DMS153 (cell line): ENCODE results near the gene SHC1.

Experiments
- DNase-seq: peaks from one replicate; lab custom pipeline; 2025; lab: John Stamatoyannopoulos, UW

The SHC1 gene, protein sequence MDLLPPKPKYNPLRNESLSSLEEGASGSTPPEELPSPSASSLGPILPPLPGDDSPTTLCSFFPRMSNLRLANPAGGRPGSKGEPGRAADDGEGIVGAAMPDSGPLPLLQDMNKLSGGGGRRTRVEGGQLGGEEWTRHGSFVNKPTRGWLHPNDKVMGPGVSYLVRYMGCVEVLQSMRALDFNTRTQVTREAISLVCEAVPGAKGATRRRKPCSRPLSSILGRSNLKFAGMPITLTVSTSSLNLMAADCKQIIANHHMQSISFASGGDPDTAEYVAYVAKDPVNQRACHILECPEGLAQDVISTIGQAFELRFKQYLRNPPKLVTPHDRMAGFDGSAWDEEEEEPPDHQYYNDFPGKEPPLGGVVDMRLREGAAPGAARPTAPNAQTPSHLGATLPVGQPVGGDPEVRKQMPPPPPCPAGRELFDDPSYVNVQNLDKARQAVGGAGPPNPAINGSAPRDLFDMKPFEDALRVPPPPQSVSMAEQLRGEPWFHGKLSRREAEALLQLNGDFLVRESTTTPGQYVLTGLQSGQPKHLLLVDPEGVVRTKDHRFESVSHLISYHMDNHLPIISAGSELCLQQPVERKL

DNA sequence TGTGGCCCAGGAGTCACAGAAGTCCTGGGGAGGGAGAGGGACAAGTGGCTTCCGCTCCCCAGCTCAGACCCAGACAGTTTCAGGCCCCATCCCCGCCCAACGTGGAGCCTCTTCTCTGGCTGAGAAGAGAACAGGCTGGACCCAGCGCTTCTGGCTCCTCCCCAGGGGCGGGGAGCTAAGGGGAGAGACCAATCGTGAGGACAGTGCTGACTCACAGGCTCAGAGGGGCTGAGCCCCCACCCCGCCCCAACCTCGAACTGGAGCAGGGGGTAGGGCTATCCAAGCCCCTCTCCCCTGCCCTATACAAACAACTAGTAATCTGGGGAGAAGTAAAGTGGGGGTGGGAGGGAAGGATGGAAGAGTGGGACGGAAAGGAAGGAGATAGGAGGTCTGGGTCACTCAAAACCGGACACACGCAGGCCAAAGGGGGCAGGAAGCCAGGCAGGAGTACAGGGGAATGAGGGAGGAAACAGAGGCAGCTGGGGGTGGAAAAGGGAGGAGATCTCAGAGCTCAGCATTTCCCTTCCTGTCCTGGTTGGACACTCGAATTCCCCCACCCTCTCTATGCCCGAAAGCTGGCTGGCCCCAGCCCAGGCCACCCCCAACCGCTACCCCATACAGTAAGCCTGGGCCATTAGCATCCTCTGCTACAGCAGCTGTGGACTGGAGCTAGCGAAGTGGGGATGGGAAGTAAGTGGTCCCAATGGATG lies at the start of gene SHC1:
SHC1 (minus strand) TSS at position 117 of the 710 bp plus-strand sequence. CDS start 221 bp downstream, outside the sequence.
- DNase-seq = no peak

DNA sequence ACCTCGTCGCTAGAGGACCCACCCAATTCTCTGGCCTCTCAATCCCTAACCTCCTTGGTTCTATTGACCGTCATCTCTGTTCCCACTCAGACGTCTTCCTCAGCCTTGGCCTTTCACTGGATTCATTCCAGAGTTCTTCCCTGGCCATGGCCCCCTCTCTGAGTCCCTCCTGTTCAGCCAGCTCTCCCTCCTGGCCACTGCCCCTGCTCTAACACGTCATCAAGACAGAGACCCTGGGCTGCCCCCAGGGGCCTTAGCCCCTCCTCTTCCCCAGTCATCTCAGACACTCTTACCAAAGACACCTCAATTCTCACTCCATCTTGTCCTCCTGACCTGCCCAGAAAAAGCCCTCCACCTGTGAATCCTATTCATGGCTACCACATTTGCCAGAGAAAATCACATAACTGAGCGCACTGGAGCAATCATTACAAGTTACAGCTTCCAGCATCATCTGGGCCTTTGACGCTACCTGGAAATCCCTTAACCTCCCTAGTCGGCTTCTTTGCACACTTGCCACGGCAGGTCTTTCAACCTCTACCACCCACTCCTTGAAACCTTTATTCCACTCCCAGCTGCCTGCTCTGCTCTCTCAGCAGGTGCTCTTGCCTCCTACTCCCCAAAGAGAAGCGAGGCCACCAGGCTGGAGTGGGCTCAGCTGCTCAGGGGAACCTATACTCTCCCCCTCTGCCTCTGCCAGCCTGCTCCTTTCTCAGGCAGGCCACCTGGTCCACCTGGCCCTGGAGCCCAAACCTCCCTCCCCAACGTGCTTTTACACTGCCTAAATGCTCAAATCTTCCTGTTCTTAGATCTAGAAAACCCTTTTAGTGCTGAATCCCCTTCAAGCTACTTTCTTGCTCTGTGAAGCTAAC lies 49.1 kb upstream of the SHC1 start:
- DNase-seq = no peak

DNA sequence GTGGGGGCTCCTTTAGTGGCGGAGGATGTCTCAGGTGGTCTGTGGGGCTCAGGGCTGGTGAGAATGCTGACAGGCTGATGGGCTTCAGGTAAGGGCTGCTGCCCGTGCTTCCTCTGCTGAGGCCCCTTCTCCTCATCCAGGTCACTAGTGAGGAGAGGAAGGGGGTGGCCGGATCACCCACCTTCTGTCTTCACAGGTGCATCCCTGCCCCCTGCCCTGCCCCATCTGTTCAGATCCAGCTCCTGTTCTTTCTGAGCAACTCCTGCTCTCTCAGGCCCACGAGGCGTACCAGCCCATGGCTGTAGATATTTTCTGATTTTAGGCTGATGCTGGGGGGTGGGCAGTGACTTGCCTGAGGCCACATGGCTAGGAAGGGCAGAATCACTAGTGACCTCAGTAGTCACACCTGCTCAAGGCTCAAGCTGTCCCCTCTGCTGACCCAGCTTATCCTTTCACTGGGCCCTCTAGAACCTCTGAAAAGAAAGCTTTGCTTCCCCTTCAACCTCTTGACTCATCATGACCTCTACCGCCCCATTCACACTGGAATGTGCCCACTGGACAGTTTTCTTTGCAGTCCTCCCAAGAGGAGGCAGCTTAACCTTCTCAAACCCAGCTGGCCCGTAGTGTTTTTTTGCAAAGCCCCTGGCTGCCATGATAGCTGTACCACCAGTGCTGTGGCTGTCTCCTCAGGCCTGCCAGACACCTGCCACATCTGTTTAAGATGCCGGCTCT lies 48.2 kb upstream of the SHC1 start:
- DNase-seq = no peak

DNA sequence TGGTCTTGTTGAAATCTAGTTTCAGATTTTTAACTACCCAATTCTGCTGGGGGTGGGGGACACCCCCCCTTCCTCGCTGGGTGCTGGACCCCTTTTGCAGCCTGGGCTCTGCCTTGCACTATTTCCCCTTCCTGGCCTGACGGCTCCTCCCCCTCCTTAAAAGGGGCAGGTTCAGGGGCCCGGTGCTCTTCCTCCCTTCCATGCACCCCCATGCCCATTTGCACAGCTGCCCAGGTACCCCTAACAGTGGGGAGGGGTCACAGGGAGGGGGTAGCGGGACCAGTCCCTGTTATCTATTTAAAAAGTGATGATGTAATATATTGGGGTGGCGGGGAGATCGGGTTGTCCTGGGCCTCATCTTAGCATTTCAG lies 47.4 kb upstream of the SHC1 start:
- DNase-seq = no peak

DNA sequence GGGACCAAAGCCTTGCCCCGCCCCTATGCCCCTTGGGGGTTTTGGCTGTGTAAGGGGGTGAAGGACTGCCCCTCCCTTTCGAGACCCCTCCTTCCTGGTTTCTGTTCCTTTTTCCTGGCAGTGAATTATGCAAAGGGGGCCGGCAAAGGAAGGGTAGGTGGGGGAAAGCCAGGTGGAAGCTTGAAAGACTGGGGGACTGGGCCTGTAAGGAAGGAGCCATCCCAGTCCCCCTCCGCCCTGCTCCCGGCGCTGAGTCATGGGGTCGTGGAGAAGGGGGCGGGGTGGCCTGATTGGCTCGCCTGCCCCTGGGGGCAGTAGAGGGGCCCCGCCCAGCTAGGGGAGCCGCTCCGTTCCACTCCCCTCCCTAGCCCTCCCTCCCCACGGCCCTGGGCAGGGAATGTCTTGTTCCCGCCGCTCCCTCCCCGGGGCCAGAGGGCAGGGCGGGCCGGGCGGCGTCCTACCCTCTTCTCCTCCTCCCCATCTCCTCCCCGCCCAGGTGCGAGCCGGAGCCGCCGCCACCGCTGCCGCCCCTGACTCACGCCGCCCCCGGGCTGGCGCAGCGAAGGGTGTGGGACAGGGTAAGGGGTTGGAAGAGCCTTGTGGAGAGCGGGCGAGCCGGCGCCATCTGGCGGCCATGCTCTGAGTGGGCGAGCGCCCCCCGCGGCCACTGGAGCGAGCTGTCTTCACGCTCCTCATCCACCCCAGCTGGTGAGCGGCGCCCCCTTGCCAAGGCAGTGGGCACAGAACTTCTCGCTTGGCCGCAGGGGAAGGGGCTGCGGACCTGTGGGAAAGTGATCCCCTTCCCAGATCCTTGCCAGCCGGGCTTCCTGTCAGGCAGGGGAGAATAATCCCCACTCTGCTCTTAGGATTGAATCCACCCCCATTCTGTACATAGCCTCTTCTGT lies 46.7 kb upstream of the SHC1 start:
- DNase-seq = no peak

DNA sequence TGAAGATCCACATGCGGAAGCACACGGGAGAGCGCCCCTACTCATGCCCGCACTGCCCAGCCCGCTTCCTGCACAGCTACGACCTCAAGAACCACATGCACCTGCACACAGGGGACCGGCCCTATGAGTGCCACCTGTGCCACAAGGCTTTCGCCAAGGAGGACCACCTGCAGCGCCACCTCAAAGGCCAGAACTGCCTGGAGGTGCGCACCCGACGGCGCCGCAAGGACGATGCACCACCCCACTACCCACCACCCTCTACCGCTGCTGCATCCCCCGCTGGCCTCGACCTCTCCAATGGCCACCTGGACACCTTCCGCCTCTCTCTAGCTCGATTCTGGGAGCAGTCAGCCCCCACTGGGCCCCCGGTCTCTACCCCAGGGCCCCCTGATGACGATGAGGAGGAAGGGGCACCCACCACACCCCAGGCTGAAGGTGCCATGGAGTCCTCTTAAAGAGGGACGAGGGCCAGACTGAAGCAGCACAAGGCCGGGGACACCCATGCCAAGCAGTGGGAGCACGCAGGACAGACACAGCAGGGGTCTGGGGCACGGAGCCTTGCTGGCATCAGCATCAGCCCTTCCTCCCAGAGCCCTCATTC lies 45.8 kb upstream of the SHC1 start:
- DNase-seq = no peak

DNA sequence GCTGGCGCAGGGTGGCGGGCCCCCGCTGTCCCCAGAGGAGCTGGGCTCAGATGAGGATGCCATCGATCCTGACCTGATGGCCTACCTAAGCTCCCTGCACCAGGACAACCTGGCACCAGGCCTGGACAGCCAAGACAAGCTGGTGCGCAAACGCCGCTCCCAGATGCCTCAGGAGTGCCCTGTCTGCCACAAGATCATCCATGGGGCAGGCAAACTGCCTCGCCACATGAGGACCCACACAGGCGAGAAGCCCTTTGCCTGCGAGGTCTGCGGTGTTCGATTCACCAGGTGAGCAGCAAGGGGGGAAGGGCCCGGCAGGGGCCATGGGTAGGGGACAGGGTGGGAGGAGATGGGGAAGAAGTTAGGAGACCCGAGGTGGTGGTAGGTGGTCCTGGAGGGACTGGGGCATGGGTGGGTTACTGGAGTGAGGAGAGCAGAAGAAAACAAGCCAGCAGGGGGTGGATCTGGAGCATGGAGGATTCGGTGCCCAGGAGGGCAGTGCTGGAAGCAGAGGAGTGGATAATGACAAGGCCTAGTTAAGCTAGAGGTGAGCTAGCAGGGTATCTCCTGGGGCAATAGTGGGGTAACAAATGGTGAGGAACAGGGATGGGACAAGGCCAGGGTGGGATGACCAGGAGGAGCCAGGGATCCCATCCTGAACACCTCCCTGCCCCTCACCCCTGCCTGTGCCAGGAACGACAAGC lies 45.1 kb upstream of the SHC1 start:
- DNase-seq = no peak

DNA sequence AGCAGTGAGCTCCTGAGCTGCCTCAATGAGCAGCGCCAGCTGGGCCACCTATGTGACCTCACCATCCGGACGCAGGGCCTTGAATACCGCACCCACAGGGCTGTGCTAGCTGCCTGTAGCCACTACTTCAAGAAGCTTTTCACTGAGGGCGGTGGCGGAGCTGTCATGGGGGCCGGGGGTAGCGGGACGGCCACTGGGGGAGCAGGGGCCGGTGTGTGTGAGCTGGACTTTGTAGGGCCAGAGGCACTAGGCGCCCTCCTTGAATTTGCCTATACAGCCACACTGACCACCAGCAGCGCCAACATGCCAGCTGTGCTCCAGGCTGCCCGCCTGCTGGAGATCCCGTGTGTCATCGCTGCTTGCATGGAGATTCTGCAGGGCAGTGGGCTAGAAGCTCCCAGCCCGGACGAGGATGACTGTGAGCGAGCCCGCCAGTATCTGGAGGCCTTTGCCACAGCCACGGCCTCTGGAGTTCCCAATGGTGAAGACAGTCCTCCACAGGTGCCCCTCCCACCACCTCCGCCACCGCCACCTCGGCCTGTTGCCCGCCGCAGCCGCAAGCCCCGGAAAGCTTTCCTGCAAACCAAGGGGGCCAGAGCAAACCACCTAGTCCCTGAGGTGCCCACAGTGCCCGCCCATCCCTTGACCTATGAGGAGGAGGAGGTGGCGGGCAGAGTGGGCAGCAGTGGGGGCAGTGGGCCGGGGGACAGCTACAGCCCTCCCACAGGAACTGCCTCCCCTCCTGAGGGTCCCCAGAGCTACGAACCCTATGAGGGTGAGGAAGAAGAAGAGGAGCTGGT lies 44.4 kb upstream of the SHC1 start:
- DNase-seq = no peak

DNA sequence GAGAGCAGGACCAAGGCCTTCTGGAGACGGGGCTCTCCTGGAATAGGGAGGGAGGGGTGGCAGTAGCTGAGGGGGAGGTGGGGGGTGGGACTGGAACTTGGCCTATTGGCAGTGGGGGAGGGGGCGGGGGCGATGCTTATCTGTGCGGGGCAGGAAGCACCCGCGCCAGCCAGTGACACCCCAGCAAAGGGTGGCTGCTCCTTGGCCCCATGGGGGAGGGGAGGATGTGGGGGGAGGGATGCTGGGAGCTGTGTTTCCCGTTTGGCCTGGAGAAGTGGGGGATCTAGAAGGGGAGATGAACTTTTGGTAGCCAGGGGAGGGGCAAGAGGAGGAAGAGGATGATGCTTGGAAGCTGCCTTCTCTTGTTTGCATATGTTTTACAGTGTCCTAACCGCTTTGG lies 43.1 kb upstream of the SHC1 start:
- DNase-seq = no peak

DNA sequence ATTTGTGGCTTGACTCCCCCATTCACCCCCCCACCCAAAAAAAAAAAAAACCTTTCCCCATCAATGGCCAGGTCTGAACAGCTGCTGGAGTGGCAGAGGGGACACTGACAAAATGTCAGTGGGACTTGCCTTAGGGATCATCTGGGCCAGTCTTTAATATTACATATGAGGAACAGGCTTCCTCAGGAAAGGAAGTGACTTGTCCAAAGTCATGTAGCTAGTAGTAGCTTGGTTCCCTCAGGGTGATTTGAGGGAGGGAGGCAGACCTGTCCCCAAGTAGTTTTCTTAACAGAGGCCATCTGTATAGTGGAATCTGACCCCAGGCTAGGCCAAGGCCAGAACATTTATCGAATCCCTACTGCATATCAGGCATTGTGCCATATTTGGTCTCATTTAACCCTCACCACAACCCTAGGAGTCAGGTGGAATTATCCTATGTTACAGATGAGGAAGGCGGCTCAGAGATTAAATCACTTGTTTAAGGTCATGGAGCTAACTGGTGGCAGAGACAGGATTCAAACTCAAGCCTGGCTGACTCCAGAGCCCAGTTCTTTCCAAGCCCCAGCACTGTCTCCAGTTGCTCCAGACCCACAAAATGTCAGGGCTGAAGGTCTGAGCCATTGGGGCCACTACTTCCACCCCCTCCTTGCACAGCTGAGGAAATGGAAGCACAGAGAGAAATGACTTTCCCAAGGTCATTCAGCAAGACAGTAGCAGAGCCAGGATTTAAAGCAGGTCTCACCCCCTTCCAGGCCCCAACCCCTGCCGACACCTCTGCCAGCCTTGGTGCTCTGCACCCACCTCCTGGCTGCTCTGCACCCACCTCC lies 42.4 kb upstream of the SHC1 start:
- DNase-seq = no peak

DNA sequence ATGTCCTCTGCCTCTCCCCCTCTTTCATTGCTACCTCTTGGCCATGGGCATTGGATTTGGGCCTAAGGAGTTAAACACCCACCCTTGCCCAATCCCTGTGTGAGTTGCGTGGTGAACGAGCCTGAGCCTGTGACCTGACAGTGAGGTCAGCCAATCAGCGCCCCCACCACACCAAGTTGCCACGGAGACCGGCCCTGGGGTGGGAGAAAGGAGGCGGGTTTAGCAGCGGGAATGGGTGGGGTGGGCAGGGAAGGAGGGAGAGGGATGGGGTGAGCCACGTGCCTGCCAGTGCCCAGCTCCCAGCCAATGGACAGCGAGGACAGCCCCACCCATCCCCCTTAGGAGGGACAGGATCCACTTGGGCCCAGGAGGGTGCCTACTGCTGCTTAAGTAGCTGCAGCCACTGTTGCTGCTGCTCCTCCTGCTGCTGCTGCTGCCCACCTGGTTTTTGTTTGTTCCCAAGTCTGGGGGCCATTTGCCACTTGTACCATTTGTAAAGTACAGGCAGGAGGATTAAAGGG lies 41.5 kb upstream of the SHC1 start:
- no peak for DNase-seq

DNA sequence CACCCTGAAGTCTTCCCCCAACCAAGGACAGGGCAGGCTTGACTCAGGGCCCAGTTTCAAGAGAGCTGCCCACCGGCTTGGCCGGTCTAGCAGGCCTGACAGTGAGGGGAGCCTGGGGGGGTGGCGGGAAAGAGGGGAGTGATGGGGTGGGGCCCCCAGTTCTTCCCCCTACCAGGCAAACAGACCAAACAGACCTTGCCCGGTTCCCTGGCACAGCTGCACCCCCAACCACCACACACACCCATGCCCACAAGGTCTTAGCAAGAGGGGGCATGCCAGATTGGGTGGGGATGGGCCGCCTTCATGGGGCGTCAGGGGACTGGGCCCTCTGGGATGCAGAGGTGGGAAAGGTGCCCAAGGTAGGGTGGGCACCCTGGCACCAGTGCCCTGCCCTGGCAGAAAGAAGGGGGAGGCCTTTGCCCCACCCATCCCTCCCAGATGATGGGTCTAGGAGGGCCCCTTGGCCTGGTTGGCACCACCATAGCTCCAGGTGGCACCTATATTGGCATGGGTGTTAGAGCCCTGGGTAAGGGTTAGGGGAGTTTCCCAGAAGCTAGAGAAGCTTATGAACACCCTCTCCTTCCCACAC lies 41.0 kb upstream of the SHC1 start:
- DNase-seq = no peak

DNA sequence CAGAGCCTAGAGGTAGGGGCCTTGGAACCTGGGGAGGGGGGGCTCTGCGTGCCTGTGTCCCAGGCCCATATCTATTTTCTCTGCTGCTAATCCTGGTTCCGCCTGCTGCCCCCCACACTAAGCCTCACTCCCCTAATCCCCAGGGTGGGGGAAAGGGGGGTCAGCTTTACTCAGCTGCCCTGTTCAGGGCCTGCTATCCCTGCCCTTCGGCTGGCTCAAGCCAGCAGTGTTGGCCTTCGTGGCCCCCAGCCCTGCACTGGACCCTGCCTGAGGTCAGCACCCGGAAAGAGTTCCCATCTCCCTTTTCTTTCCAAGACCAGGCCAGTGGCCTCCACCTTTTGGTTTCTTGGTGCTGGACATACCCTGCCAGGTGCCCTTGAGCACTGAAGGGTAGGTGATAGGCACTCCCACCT lies 40.5 kb upstream of the SHC1 start:
- DNase-seq = no peak

DNA sequence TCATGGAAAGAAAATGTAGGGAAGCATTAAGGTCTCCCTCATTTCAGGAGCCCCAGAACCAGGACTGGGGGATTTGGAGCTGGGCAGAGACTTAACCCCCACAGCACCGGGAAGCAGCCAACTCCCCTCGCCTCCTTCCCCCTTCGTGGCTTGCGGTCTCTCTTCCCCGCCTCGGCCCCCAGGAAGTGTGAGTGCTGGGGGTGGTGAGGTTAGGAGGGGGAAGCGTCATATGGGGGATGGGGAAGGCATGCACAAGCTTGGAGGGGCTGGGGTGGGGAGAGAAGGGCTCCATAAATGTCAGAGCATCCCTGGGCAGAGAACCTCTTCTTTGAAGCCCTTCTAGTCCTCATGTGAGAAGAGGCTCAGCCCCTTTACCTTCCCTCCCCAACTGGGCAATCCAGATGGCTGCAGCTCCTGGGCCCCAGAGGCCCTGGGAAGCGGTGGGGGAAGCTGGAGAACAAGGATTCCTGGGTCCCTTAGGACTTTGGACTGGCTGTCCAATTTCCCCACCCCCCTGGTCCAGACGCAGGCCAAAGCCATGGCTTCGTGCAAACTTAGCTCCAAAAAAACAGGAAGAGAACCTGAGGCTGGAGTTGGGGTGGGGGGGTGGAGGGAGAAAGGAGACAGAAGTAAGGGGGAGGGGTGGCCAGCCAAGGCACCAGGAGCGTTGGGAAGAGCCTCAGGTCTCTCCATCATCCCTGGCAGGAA lies 39.8 kb upstream of the SHC1 start:
- DNase-seq = no peak

DNA sequence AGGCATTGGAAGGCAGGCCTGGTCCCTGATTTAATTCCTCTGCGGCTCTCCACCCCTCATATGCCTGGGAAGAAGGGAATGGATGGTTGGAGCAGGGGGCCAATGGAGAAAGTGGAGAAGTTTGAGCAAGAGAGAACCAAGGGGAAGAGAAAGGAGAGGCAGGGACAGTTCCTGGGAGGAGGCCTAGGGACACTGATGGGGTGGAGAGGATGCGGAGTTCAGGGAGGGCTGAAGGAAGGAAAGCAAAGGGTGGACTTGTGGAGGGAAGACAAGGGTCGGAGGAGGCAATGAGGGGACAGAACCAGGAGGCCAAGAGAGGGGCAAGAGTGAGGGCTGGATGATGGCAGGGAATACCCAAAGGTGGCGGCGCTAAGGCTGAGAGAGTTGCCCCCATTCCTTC lies 39.2 kb upstream of the SHC1 start:
- no peak for DNase-seq

DNA sequence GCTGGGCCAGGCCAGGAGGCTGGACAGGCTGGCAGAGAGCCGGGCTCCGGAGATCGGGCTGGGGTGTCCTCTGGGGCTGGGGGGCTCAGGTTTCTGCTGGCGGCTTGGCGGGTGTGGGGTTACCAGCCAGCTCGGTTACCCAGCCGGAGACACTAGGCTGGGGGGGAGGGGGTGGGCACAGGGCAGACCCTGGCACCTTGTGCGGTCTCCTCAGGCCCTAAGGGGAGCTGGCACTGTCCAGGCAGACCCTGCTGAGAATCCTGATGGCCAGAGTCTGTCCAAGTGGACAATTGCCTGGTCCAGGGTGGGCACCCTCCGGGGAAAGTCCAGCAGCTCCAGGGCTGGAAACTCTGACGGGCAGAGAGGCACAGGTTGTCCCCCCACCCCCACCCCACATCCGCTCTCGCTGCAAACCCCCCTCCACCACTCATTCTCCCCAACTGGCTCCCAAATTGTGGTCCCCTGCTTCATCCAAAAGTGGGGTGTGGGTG lies 38.7 kb upstream of the SHC1 start:
- DNase-seq = no peak
